HG03342 (cell line): ENCODE data around the gene MALRD1.
"Not testable (repeated sequence)": the region's sequence is repeated elsewhere in the genome, so short reads cannot be mapped to it uniquely, and the experiment has no call there.

Experiments
- ATAC-seq: cut with Tn5 transposase; IDR thresholded peaks from one replicate; pipeline ENCODE4 v1.9.1; 2021; ENCODE audit warnings: mild to moderate bottlenecking, moderate library complexity; ENCODE audit not compliant: unreplicated experiment

The MALRD1 gene

GRCh38 chr10:19479854-19480253 lies 431.3 kb downstream of the MALRD1 start:
- ATAC-seq: no peak

- no peak for ATAC-seq
These were observed 431.8 kb downstream of the MALRD1 start for GRCh38 chr10:19480353-19480752.

GRCh38 chr10:19483421-19483820 lies 434.8 kb downstream of the MALRD1 start:
- no peak for ATAC-seq

GRCh38 chr10:19488592-19489280 lies 440.1 kb downstream of the MALRD1 start:
- ATAC-seq: no peak

- no peak for ATAC-seq
These were observed 442.6 kb downstream of the MALRD1 start for GRCh38 chr10:19491166-19491565.

GRCh38 chr10:19493917-19494316 lies 445.3 kb downstream of the MALRD1 start:
- ATAC-seq: no peak

GRCh38 chr10:19497026-19497425 lies 448.4 kb downstream of the MALRD1 start:
- no peak for ATAC-seq

GRCh38 chr10:19498393-19499290 lies 450.0 kb downstream of the MALRD1 start:
- ATAC-seq: no peak

GRCh38 chr10:19499291-19499770 lies 450.7 kb downstream of the MALRD1 start:
- no peak for ATAC-seq

- no peak for ATAC-seq
These were observed 452.4 kb downstream of the MALRD1 start for GRCh38 chr10:19500959-19501358.

- no peak for ATAC-seq
These were observed 457.0 kb downstream of the MALRD1 start for GRCh38 chr10:19505320-19506312.

- ATAC-seq: not testable (repeated sequence)
These were observed 461.6 kb downstream of the MALRD1 start for GRCh38 chr10:19510005-19510732.

- no peak for ATAC-seq
These were observed 469.5 kb downstream of the MALRD1 start for GRCh38 chr10:19518109-19518508.

GRCh38 chr10:19518632-19519031 lies 470.0 kb downstream of the MALRD1 start:
- no peak for ATAC-seq

- no peak for ATAC-seq
These were observed 482.7 kb downstream of the MALRD1 start for GRCh38 chr10:19531324-19531723.

GRCh38 chr10:19532411-19532810 lies 483.8 kb downstream of the MALRD1 start:
- no peak for ATAC-seq

GRCh38 chr10:19541299-19541698 lies 492.7 kb downstream of the MALRD1 start:
- no peak for ATAC-seq

GRCh38 chr10:19546224-19546623 lies 497.6 kb downstream of the MALRD1 start:
- ATAC-seq: no peak

GRCh38 chr10:19549503-19549902 lies 500.9 kb downstream of the MALRD1 start:
- no peak for ATAC-seq

- ATAC-seq: no peak
These were observed 508.1 kb downstream of the MALRD1 start for GRCh38 chr10:19556666-19557065.
